D341Med (cell line): ENCODE results near the gene UBASH3B.
"Not testable (repeated sequence)": the region's sequence is repeated elsewhere in the genome, so short reads cannot be mapped to it uniquely, and the experiment has no call there.

Experiments used
- DNase-seq: peaks from one replicate; pipeline ENCODE4 v3.0.0; 2012; ENCODE audit warnings: low spot score

UBASH3B gene

GRCh38 chr11:122709039-122709760 lies 53.7 kb downstream of the UBASH3B start:
- DNase-seq: no peak

GRCh38 chr11:122711362-122711761 lies 55.8 kb downstream of the UBASH3B start:
- DNase-seq: no peak

DNA sequence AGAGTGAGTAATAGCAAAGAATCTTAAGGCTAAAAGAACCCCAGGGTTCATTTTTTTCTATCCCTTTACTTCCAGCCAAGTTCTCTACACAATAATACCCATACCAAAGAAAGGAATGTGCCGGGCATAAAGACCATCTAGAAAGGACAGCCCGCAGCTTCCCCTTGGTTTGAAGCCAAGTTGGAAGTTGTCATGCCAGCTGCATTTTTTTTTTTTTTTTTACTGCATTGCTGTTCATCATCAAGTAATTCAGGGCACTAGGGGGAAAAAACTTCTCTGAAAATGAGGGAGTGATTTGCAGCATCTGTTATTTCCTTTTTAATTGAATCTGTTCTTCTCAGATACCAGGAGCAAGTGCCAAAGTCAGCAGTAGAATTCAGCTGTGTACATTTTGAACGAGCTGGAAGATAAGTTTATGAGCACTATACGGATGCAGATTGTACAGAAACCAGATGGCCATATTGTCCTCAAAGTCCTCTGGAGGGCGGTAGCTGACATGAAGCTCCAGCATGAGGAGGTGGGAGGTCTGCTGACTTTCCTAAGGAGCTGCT lies 56.4 kb downstream of the UBASH3B start:
- DNase-seq: no peak

DNA sequence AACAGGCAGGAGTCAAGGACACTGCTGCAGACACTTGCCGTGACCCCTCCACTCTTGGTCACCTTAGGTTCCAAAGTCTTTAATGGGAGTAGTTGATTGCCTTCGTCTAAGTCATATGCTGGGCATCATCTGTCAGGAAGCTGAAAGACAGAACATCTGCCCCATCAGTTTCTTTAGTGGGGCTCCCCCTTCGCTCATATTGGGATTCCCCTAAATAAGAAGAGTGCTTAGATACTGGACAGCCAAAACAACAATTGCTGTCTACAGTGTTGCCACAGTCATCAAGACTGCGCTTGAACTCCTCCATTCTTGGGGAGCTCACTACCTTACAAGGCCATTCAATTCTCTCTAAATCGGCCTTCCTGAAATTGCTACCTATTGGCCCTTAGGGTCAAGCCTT lies 58.5 kb downstream of the UBASH3B start:
- DNase-seq: no peak

DNA sequence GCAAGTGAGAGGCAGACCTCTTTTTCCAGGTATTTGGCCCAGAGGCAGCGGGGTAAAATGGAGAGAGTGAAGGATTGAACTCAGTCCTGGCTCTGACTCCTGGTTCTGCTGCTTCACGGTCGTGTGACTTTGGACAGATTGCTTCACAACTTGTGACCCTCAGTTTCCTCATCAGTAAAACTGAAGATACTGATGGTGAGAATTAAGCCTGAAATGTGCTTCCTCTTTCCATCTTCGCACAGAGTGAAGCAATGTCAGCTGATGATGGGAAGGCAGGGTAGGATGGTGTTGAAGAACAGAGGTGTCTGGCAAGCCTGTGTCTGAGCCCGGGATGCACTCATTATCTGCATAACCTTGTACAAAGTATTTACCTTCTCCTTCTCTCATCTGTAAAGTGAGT lies 59.0 kb downstream of the UBASH3B start:
- DNase-seq: no peak

DNA sequence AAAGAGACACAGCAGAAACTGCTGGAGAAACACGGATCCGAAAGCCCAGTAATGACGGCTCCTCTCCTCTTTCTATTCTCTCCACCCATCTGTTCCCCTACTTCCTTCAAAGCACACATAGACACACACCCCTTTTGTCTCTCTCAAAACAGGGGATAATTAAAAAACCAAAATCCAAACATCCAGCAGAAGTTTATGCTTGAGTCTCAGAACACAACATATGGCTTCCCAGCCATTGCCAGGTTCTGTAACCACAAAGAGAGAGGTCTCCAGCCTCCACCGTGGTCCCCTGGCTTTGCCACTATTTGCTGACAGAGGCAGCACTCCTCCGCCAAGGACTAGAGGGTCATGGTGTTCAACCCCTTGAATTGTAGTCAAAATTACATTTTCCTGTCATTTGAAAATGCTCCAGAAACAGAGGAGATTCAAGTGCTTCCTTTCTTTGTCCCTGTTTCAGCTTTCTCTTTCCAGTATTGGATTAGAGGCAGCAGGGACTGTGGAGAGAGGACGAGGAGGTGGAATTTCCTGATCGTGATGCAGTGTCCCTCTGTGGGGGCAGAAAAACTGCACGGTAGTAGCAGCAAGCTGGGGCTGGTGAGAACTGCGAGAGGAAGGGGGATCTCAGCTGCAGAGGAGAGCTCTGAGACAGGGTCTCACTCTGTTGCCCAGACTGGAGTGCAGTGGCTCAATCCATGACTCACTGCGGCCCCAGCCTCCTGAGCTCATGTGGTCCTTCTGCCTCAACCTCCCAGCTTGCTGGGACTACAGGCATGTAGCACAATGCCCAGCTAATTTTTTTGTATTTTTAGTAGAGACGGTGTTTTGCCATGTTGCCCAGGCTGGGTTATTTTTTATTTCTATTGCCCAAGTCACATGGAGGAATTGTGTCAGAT lies 60.3 kb downstream of the UBASH3B start:
- no peak for DNase-seq

DNA sequence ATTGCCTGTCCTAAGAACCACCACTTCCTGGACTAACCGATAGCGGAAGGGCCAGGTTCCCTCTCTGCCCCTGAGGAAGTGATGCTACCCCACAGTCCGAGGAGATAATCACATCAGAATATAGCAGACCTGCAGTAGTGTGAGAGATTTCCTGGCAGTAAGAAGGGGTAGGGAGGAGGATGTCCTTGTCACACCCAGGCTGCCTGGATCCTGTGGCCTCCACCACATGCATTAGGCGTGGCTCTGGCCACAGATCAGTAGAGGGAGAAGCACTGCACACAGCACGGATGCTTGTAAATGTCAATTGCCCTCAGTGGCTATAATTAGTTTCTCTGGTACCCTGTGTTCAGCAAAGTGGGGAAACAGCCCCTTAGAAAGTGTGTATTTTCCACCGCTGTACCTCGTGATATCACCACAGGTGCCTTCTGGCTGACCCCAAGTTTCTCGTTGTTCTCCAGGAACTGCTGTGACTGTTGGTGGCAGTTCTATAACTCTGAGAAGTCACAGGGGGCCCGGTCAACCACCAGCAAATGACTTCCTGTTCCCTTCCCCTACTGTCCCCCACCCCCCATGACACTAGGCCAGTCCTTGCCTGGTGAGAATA lies 61.8 kb downstream of the UBASH3B start:
- no peak for DNase-seq

DNA sequence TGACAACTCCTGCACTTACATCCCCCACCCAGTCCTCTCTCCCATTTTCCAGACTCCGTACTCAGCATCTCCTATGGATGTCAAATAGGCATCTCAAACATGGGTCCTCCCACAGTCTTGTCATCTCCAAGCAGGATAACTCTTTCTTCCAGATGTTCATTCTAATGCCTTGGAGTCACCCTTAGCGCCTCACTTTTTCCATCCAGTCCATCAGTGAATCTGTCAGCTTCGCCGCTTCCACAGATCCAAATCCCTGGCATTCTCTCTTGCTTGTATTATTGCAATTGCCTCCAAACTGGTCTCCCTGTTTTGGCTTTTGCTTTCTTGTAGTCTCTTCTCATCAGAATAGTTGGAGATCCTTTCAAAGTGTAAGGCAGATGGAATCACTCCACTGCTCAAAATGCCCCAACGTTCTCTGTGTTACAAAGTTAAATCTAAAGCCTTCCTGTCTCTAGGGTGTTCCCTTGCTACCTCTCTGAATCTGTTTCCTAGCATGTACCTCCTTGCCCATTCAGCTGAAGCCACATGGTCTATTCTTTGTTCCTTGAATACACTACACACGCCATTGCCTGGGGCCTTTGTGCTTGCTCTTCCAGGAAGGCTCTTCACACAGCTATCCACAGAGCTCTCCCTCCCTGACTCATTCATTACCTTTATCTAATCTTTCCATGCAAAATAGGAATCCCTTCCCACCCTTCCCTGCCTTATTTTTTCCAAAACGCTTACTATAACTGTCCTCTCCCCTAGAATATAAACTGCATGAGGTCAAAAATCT lies 64.8 kb downstream of the UBASH3B start:
- no peak for DNase-seq

DNA sequence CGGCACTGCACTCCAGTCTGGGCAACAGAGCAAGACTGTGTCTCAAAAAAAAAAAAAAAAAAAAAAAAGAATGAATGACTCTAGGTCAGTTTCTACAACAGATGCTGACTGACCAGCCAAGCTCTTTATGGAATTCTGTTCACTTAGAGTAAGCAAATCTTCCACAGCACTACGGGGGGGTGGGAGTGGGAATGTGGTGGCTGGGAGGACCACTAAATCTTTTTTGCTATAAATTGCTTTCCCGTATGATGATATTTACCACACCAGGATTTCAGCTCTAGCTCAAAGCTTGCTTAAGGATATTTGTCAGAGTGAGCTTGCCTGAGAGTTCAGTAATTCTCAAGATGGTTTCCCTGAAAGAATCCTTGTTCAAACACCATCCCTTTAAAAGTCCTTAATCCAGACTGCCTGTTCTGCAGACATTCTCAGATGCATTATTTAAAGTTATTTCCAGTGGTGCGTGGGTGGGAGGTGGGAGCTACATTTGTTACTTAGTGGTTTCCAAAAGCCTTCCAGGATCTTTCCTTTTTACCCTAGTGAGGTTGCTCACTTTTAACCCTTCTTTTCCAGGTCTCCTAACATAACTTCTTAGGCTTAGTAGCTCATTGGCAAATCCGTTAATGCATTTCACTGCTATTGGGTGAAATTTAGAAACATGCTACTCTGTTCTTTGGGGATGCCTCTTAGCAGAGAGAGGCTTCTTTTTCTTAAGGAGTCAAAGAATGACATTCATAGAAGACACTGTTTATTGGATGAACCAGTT lies 65.9 kb downstream of the UBASH3B start:
- DNase-seq: no peak

GRCh38 chr11:122721964-122722266 lies 66.4 kb downstream of the UBASH3B start:
- DNase-seq: no peak

- DNase-seq: no peak
These were observed 67.6 kb downstream of the UBASH3B start for GRCh38 chr11:122723106-122723505.

DNA sequence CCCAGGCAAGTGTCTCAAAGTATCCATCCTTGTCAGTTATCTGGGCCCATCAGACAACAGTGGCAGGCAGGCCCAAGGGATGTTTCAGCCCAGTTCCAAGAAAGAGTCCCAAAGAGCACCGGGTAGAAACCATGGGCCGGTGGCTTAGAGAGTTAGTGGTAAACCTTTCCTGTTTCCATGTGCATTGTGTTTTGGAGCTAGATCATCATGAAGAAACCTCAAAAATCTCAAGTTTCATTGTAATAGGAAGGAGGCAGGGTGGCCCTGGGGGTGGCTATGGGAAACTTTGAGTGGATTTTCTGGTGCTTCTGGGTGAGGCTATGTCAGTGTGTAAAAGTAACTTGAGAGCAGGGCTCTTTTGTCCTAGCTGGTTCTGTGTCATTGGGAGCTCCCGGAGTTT lies 68.1 kb downstream of the UBASH3B start:
- no peak for DNase-seq

DNA sequence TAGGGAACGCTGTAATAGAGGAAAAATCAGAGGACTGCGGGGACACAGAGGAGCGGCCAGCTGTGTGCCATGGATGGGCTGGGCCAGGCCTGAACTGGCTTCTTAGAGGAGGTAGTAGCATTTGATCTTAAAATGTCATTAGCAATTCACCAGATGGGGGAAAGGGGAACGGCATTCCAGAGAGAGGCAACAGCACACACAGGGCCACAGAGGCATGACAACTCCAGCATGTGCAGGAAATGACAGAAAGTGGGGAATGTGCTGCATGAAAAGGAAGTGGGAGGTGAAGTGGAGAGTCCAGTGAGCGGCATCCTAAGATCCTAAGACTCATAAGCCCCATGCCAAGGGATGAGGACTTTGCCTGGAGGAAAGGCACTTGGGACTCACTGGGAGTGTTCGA lies 69.0 kb downstream of the UBASH3B start:
- DNase-seq: no peak

GRCh38 chr11:122726028-122726427 lies 70.5 kb downstream of the UBASH3B start:
- no peak for DNase-seq

GRCh38 chr11:122727101-122727929 lies 71.8 kb downstream of the UBASH3B start:
- no peak for DNase-seq

GRCh38 chr11:122728561-122728960 lies 73.0 kb downstream of the UBASH3B start:
- DNase-seq: no peak

- DNase-seq: no peak
These were observed 73.6 kb downstream of the UBASH3B start for GRCh38 chr11:122729139-122729538.

GRCh38 chr11:122730694-122731093 lies 75.2 kb downstream of the UBASH3B start:
- DNase-seq: not testable (repeated sequence)

DNA sequence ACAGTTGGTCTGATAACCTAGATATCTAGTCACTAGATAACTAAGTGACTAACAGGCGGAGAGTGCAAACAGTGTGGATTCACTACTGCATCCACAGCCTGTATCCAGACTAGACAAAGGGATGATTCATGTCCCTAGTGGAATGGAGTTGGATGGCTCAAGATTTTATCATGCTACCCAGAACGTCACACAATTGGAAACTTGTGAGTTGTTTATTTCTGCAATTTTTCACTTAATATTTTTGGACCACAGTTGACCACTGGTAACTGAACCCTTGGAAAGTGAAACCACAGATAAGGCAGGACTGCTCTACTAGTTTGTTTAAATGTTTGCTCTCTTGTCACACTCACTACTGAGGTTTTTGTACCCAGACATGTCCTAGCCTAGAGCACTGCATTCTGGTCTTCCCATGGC lies 76.0 kb downstream of the UBASH3B start:
- no peak for DNase-seq
